Measurements from ENCODE around the gene ZNF521. TPM values are rescaled to one million over a fixed set of nuclear protein-coding genes. Genes with fewer than 3 reads are reported as not detected.

ZNF521 gene
- total RNA-seq, 1 experiment from 2014 or later, result 5.1 TPM

GRCh38 chr18:25019931-25020330, 332.0 kb downstream of the ZNF521 start:
- Histone ChIP-seq H3K27me3 (ENCODE audit: control insufficient read depth, insufficient read depth, low read length) (no peaks in the 10 kb centered on the region), H3K36me3 (replicated peaks; ENCODE audit: control insufficient read depth, insufficient read depth, low read length) (no peaks in the 10 kb centered on the region)
- no peak for DNase-seq

GRCh38 chr18:25019086-25019860, 332.7 kb downstream of the ZNF521 start:
- DNase-seq, result no peak
- H3K27me3 ChIP-seq (ENCODE audit: control insufficient read depth, insufficient read depth, low read length), result no peaks in the 10 kb centered on the region
- no peak overlapping the region for H3K4me3 ChIP-seq (ENCODE audit: insufficient read depth, low read depth, low read length)

More at GRCh38 chr18:25019931-25020330, 332.0 kb downstream of the ZNF521 start:
- H3K4me3 ChIP-seq (ENCODE audit: insufficient read depth, low read depth, low read length), result no peak overlapping the region

GRCh38 chr18:25016666-25017065, 335.3 kb downstream of the ZNF521 start:
- Histone ChIP-seq H3K36me3 (replicated peaks; ENCODE audit: control insufficient read depth, insufficient read depth, low read length) (no peaks in the 10 kb centered on the region), H3K27me3 (ENCODE audit: control insufficient read depth, insufficient read depth, low read length) (no peaks in the 10 kb centered on the region), H3K4me3 (ENCODE audit: insufficient read depth, low read depth, low read length) (no peak overlapping the region)
- DNase-seq, result no peak

More at GRCh38 chr18:25019086-25019860, 332.7 kb downstream of the ZNF521 start:
- no peaks in the 10 kb centered on the region for H3K36me3 ChIP-seq (replicated peaks; ENCODE audit: control insufficient read depth, insufficient read depth, low read length)

- H3K4me3 ChIP-seq (ENCODE audit: insufficient read depth, low read depth, low read length), result no peak overlapping the region
- H3K36me3 ChIP-seq (replicated peaks; ENCODE audit: control insufficient read depth, insufficient read depth, low read length), result no peaks in the 10 kb centered on the region
- DNase-seq, result no peak
- no peaks in the 10 kb centered on the region for H3K27me3 ChIP-seq (ENCODE audit: control insufficient read depth, insufficient read depth, low read length)
These were observed 335.8 kb downstream of the ZNF521 start for GRCh38 chr18:25016181-25016580.

Data from H7 (cell line).